ENCODE measurements around the gene SULF2.

Gene SULF2

DNA sequence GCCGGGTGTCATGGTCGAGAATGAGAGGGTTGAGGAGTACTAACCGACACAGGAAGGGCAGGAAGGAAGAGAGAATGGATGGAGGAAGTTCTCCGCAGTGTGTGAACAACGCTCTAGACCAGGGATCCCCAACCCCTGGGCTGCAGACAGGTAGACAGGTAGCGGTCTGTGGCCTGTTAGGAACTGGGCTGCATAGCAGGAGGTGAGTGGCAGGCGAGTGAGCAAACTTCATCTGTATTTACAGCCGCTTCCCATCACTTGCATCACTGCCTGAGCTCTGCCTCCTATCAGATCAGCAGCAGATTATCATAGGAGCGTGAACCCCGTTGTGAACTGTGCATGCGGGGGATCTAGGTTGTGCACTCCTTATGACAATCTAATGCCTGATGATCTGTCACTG lies 62.0 kb downstream of the SULF2 start:
- H3K4me3 ChIP-seq (replicated peaks; ENCODE audit: low read depth, low read length), result no peak overlapping the region
- TF ChIP-seq, protein P1, sequence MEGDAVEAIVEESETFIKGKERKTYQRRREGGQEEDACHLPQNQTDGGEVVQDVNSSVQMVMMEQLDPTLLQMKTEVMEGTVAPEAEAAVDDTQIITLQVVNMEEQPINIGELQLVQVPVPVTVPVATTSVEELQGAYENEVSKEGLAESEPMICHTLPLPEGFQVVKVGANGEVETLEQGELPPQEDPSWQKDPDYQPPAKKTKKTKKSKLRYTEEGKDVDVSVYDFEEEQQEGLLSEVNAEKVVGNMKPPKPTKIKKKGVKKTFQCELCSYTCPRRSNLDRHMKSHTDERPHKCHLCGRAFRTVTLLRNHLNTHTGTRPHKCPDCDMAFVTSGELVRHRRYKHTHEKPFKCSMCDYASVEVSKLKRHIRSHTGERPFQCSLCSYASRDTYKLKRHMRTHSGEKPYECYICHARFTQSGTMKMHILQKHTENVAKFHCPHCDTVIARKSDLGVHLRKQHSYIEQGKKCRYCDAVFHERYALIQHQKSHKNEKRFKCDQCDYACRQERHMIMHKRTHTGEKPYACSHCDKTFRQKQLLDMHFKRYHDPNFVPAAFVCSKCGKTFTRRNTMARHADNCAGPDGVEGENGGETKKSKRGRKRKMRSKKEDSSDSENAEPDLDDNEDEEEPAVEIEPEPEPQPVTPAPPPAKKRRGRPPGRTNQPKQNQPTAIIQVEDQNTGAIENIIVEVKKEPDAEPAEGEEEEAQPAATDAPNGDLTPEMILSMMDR (IDR thresholded peaks at IDR 0.05; ENCODE audit: low read depth, low read length, missing control alignments), result no peak
- no peak for DNase-seq (ENCODE audit: extremely low read depth, low read depth)

DNA sequence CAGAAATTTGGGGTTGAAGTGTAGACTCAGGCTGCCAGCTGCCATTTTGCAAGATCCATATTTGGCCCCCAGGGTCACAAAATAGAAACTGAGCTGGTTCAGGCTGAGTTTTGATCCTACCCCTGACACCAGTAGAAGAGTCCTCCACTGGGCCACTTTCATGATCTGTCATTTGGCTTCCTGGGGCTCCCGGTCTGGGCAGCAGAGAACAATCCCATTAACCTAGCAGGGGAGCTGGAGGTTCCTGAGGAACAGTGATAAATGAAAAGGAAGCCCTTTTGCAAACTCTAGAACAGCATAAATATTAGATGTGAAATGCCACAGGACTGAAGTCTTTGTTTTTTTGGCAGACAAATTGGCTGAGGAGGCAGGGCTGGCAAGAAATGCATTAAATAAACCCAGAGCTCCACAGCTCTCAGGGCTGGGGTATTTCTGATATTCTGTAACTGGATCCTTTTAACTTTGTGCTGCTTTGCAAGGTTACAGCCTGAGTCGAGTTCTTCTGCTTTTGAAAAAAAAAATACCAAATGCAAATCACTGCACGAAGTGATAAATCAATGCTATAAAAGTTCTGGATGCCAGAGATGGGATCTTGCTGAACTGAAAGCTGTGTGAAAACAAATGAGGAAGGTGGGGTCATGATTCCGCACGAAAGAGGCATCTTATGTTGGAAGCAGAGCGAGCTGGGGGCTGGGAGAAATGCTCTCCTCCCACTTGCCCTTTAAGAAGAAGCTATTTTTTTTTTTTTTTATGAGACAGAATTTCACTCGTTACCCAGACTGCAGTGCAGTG lies 64.4 kb downstream of the SULF2 start:
- TF ChIP-seq, protein P1 (IDR thresholded peaks at IDR 0.05; ENCODE audit: low read depth, low read length, missing control alignments), result no peak
- DNase-seq (ENCODE audit: extremely low read depth, low read depth), result peak; percentile 55
- H3K4me3 ChIP-seq (replicated peaks; ENCODE audit: low read depth, low read length), result no peak overlapping the region

DNA sequence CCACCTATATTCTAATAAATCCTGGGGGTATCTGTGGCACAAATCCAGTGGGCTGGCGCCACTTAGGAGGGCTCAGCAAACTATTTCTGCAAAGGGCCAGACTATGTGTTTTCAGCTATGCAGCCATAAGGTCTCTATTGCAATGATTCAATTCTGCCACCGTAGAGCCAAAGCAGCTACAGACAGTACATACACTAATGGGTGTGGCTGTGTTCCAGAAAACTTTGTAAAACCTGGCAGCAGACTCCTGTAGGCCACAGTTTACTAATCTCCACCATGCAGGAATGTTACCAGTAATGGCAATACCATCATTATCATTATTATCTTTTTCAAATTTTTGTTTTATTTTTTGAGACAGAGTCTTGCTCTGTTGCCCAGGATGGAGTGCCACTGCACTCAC lies 65.7 kb downstream of the SULF2 start:
- no peak for DNase-seq (ENCODE audit: extremely low read depth, low read depth)
- TF ChIP-seq, protein P1 (IDR thresholded peaks at IDR 0.05; ENCODE audit: low read depth, low read length, missing control alignments), result no peak
- H3K4me3 ChIP-seq (replicated peaks; ENCODE audit: low read depth, low read length), result no peak overlapping the region

DNA sequence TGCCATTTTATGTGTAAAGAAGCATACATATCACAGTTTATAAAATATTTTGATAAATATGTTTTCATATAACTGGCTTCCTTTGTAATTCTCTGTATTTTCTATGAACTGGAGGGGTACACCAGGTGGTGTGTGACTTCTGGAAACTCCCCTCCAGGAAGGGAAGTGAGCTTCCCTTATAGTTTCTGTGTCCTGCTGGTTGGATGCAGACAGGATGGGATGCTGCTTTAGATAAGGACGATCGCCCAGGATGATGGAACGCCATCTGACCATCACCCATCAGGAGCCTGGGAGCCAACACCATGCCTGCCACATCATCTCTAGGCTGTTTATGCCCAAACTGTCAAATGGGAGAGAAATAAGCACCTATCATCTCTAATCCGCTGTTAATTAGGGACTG lies 66.1 kb downstream of the SULF2 start:
- no peak overlapping the region for H3K4me3 ChIP-seq (replicated peaks; ENCODE audit: low read depth, low read length)
- no peak for DNase-seq (ENCODE audit: extremely low read depth, low read depth)
- TF ChIP-seq, protein P1 (IDR thresholded peaks at IDR 0.05; ENCODE audit: low read depth, low read length, missing control alignments), result no peak

DNA sequence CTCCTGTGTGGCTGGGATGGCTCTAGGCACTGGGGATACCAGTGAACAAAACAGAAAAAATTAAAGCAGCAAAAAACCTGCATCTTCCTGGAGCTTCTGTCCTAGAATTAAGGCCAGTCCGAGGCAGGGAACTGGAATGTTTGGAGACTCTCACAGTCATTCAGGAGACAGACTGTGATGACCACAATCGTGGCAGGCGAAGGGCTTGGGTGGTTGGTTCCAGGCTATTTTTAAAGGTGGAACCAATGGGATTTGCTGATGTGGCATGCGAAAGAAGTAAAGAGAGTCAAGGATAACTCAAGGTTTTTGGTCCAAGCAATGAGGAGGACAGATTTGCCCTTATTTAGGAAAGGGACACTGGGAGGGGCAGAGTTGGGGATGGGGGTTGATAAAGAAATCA lies 66.9 kb downstream of the SULF2 start:
- DNase-seq (ENCODE audit: extremely low read depth, low read depth), result no peak
- TF ChIP-seq, protein P1 (IDR thresholded peaks at IDR 0.05; ENCODE audit: low read depth, low read length, missing control alignments), result no peak
- no peak overlapping the region for H3K4me3 ChIP-seq (replicated peaks; ENCODE audit: low read depth, low read length)

DNA sequence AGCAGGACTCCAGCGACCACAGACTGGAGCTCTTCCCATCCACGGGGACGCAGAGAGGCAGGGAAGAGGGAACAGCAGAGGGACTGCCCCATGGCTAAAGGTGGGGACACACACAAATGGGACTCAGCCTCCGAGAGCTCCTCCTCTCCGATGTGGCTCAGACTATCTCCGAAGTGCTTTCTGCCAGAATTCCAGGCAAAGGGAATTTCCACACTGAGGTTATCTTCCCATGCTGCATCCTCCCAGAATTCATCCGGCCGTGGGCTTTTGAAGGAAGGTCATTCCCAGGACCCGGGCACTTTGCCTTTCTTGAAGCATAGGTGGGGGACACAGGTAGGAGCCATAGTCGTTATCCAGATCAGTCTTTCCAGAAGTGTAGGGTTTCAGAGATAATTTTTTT lies 67.9 kb downstream of the SULF2 start:
- H3K4me3 ChIP-seq (replicated peaks; ENCODE audit: low read depth, low read length), result no peak overlapping the region
- TF ChIP-seq, protein P1 (IDR thresholded peaks at IDR 0.05; ENCODE audit: low read depth, low read length, missing control alignments), result no peak
- DNase-seq (ENCODE audit: extremely low read depth, low read depth), result no peak
